Loucy (cell line): ENCODE results near the gene KCNK1.

ENCODE experiments used
- CTCF ChIP-seq: fragments of 200-600 bp; sonication (generic); conservative IDR thresholded peaks from 2 replicates; pipeline ENCODE4 v1.5.1; 2014; ENCODE audit warnings: mild to moderate bottlenecking, antibody characterized with exemption, low read length
- EZH2phosphoT487 ChIP-seq: fragments of 200-600 bp; IDR thresholded peaks from 2 replicates; pipeline ENCODE4 v1.6.1; 2018; ENCODE audit warnings: antibody characterized with exemption, mild to moderate bottlenecking, moderate library complexity, borderline replicate concordance

- TF ChIP-seq EZH2phosphoT487 (no peak), CTCF (no peak)
Observed at GRCh38 chr1:233718057-233718456, 104.2 kb downstream of the KCNK1 start.
